KMS-11 (cell line): ENCODE measurements around the gene CLMP.

Experiments
- H2AFZ ChIP-seq: fragments of 200-600 bp; sonication (generic); 2 replicates; pipeline ENCODE4 v1.6.1; 2016; ENCODE audit warnings: antibody characterized with exemption, mixed run types, low read depth
- H3K27ac ChIP-seq: fragments of 200-600 bp; sonication (generic); 2 replicates; pipeline ENCODE4 v1.6.1; 2016; ENCODE audit warnings: mild to moderate bottlenecking, mixed run types
- H3K27me3 ChIP-seq: fragments of 200-600 bp; sonication (generic); 2 replicates; pipeline ENCODE4 v1.6.1; 2017; ENCODE audit warnings: mild to moderate bottlenecking, low read depth, mixed run types, moderate library complexity; ENCODE audit not compliant: insufficient read depth
- H3K36me3 ChIP-seq: fragments of 200-600 bp; sonication (generic); 2 replicates; pipeline ENCODE4 v1.6.1; 2017; ENCODE audit warnings: mild to moderate bottlenecking, mixed run types; ENCODE audit not compliant: insufficient read depth
- H3K4me1 ChIP-seq: fragments of 200-600 bp; sonication (generic); 2 replicates; pipeline ENCODE4 v1.6.1; 2016; ENCODE audit warnings: mild to moderate bottlenecking, low read depth, mixed run types; ENCODE audit not compliant: poor library complexity, severe bottlenecking
- H3K4me2 ChIP-seq: fragments of 200-600 bp; sonication (generic); 2 replicates; pipeline ENCODE4 v1.7.0; 2016; ENCODE audit warnings: mild to moderate bottlenecking, mixed run types
- H3K4me3 ChIP-seq: fragments of 200-600 bp; sonication (generic); IDR thresholded peaks from 2 replicates; pipeline ENCODE4 v1.6.1; 2017; ENCODE audit warnings: low read depth, low read length, mixed read lengths; ENCODE audit not compliant: insufficient read depth
- H3K79me2 ChIP-seq: fragments of 200-600 bp; sonication (generic); 2 replicates; pipeline ENCODE4 v1.6.1; 2016; ENCODE audit warnings: low read depth, mixed run types; ENCODE audit not compliant: insufficient read depth
- H3K9ac ChIP-seq: fragments of 200-600 bp; sonication (generic); 2 replicates; pipeline ENCODE4 v1.6.1; 2016; ENCODE audit warnings: mild to moderate bottlenecking, mixed run types
- H4K20me1 ChIP-seq: fragments of 200-600 bp; sonication (generic); 2 replicates; pipeline ENCODE4 v1.6.1; 2016; ENCODE audit warnings: mild to moderate bottlenecking, mixed run types; ENCODE audit not compliant: insufficient read depth
- TF ChIP-seq, protein P1 (sequence below): fragments of 200-600 bp; sonication (generic); conservative IDR thresholded peaks from 2 replicates; pipeline ENCODE4 v1.6.1; 2017; ENCODE audit warnings: low read depth, mild to moderate bottlenecking, antibody characterized with exemption, low read length, moderate library complexity, mixed read lengths

Gene CLMP

GRCh38 chr11:123169821-123170220, 25.2 kb downstream of the CLMP start:
- no peaks in the 10 kb centered on the region for H3K27me3 ChIP-seq
- TF ChIP-seq, protein P1, sequence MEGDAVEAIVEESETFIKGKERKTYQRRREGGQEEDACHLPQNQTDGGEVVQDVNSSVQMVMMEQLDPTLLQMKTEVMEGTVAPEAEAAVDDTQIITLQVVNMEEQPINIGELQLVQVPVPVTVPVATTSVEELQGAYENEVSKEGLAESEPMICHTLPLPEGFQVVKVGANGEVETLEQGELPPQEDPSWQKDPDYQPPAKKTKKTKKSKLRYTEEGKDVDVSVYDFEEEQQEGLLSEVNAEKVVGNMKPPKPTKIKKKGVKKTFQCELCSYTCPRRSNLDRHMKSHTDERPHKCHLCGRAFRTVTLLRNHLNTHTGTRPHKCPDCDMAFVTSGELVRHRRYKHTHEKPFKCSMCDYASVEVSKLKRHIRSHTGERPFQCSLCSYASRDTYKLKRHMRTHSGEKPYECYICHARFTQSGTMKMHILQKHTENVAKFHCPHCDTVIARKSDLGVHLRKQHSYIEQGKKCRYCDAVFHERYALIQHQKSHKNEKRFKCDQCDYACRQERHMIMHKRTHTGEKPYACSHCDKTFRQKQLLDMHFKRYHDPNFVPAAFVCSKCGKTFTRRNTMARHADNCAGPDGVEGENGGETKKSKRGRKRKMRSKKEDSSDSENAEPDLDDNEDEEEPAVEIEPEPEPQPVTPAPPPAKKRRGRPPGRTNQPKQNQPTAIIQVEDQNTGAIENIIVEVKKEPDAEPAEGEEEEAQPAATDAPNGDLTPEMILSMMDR, result no peak
- no peak overlapping the region for H3K27ac ChIP-seq
- H4K20me1 ChIP-seq, result no peaks in the 10 kb centered on the region
- H3K4me2 ChIP-seq, result no peak overlapping the region
- no peak overlapping the region for H3K9ac ChIP-seq
- no peak overlapping the region for H3K4me3 ChIP-seq
- no peaks in the 10 kb centered on the region for H3K4me1 ChIP-seq
- no peaks in the 10 kb centered on the region for H3K79me2 ChIP-seq
- H3K36me3 ChIP-seq, result no peaks in the 10 kb centered on the region
- no peak overlapping the region for H2AFZ ChIP-seq

- H2AFZ ChIP-seq, result no peak overlapping the region
- no peak overlapping the region for H3K27ac ChIP-seq
- no peaks in the 10 kb centered on the region for H3K4me1 ChIP-seq
- no peaks in the 10 kb centered on the region for H4K20me1 ChIP-seq
- no peaks in the 10 kb centered on the region for H3K27me3 ChIP-seq
- H3K4me3 ChIP-seq, result no peak overlapping the region
- no peak overlapping the region for H3K9ac ChIP-seq
- H3K36me3 ChIP-seq, result no peaks in the 10 kb centered on the region
- H3K4me2 ChIP-seq, result no peak overlapping the region
- TF ChIP-seq, protein P1, result no peak
- H3K79me2 ChIP-seq, result no peaks in the 10 kb centered on the region
Observed at GRCh38 chr11:123168955-123169484, 26.0 kb downstream of the CLMP start.

DNA sequence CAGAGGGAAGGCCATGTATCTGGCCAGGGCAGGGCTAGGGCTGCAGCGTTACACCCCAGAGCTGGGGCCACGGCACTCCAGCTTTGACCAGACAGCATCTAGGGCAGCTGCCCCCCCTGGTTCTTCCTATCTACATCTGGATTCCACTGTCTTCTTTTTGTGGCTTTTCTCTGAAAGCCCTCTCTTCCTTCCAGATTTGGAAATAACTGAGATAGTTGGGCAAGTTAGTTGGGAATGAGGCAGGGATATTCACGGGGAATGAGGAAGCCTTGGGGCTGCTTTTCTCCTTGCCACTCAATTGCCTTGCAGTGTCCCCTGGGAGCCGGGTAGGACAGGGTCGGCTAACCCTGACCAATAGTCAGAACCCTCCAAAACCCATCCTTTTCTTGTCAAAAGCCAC, 26.8 kb downstream of the CLMP start:
- Histone ChIP-seq H2AFZ (no peak overlapping the region), H3K4me2 (no peak overlapping the region), H3K27ac (no peak overlapping the region), H3K4me3 (no peak overlapping the region), H3K9ac (no peak overlapping the region), H3K27me3 (no peaks in the 10 kb centered on the region), H3K36me3 (no peaks in the 10 kb centered on the region), H4K20me1 (no peaks in the 10 kb centered on the region), H3K79me2 (no peaks in the 10 kb centered on the region), H3K4me1 (no peaks in the 10 kb centered on the region)
- TF ChIP-seq, protein P1, result no peak

- Histone ChIP-seq H3K27me3 (no peaks in the 10 kb centered on the region), H3K79me2 (no peaks in the 10 kb centered on the region), H2AFZ (no peak overlapping the region), H3K36me3 (no peaks in the 10 kb centered on the region), H3K4me1 (no peaks in the 10 kb centered on the region), H3K27ac (no peak overlapping the region), H4K20me1 (no peaks in the 10 kb centered on the region), H3K9ac (no peak overlapping the region), H3K4me2 (no peak overlapping the region), H3K4me3 (no peak overlapping the region)
- TF ChIP-seq, protein P1, result no peak
Observed at GRCh38 chr11:123166071-123166559, 28.9 kb downstream of the CLMP start.
